Measurements from ENCODE around the gene SLC30A10.

GRCh38 chr1:219908170-219908569 is 20.2 kb downstream of the SLC30A10 start:
- TF ChIP-seq CTCF (IDR thresholded peaks at IDR 0.05): no peak
- no peak for TF ChIP-seq POLR2A (IDR thresholded peaks at IDR 0.05)
